H1 (cell line): ENCODE results near the gene DUSP23. TPM values are rescaled to one million over a fixed set of nuclear protein-coding genes. Genes with fewer than 3 reads are reported as not detected.

Source experiments
- CTCF ChIA-PET: fragments of 300-600 bp; sonication (Branson Sonifier 250); formaldehyde crosslinking; loops from one replicate; lab custom pipeline; 2021; ENCODE audit not compliant: partially characterized antibody; lab: Charles Lee
- POLR2A ChIA-PET: fragments of 300-600 bp; sonication (Branson Sonifier 250); formaldehyde crosslinking; loops from one replicate; lab custom pipeline; 2021; ENCODE audit warnings: inconsistent platforms; ENCODE audit not compliant: partially characterized antibody; lab: Charles Lee
- DNase-seq, 2 experiments: peaks; one replicate each; pipeline versions ENCODE4 v3.0.0 to v3.0.0-alpha.2; 2010 to 2022; ENCODE audit warnings: low spot score in 2 of 2, low read depth in 1 of 2, mixed read lengths in 1 of 2
- FAIRE-seq: peaks from 2 replicates; lab custom pipeline; 2011; peaks lifted over from hg19 to GRCh38; lab: Jason Lieb, UNC
- H2AFZ ChIP-seq: 2 replicates; pipeline ENCODE4 v1.8.1; 2012; ENCODE audit warnings: low read length, inconsistent platforms
- H2AK5ac ChIP-seq: 2 replicates; pipeline ENCODE4 v1.6.1; 2013; ENCODE audit warnings: low read depth, low read length
- H2BK120ac ChIP-seq: replicated peaks from 2 replicates; pipeline ENCODE3; 2013; ENCODE audit warnings: low read depth, low read length, inconsistent platforms
- H2BK12ac ChIP-seq: 2 replicates; pipeline ENCODE4 v1.6.1; 2013; ENCODE audit warnings: low read depth, low read length
- H2BK15ac ChIP-seq: 2 replicates; pipeline ENCODE4 v1.6.1; 2013; ENCODE audit warnings: low read length
- H2BK20ac ChIP-seq: 2 replicates; pipeline ENCODE4 v1.6.1; 2013; ENCODE audit warnings: low read length
- H2BK5ac ChIP-seq: 2 replicates; pipeline ENCODE4 v1.6.1; 2013; ENCODE audit warnings: low read depth, low read length
- H3K14ac ChIP-seq: 2 replicates; pipeline ENCODE4 v1.6.1; 2013; ENCODE audit warnings: inconsistent platforms; ENCODE audit not compliant: insufficient read length
- H3K18ac ChIP-seq: 2 replicates; pipeline ENCODE4 v1.6.1; 2013; ENCODE audit warnings: low read length; ENCODE audit errors: extremely low read depth
- H3K23ac ChIP-seq: 2 replicates; pipeline ENCODE4 v1.6.1; 2013; ENCODE audit warnings: inconsistent platforms; ENCODE audit not compliant: insufficient read length
- H3K23me2 ChIP-seq: 2 replicates; pipeline ENCODE4 v1.6.1; 2013; ENCODE audit warnings: low read depth, low read length
- H3K27ac ChIP-seq: 2 replicates; pipeline ENCODE4 v1.6.1; 2011; ENCODE audit warnings: low read depth, low read length, inconsistent platforms
- H3K27me3 ChIP-seq, 4 experiments: replicated peaks in 1 of 4; 1 replicate in 1 of 4; 2 replicates in 3 of 4; pipeline versions ENCODE4 v1.6.1 to v1.8.1; 2011 to 2013; ENCODE audit warnings: low read length in 3 of 4, mild to moderate bottlenecking in 3 of 4, inconsistent platforms in 2 of 4, mixed read lengths in 2 of 4, moderate library complexity in 1 of 4; ENCODE audit not compliant: control insufficient read depth in 3 of 4, insufficient read depth in 3 of 4; ENCODE audit errors: extremely low read depth in 1 of 4
- H3K36me3 ChIP-seq, 4 experiments: 2 replicates each; pipeline versions ENCODE4 v1.6.1 to v1.8.1; 2011 to 2013; ENCODE audit warnings: mild to moderate bottlenecking in 4 of 4, low read length in 3 of 4, moderate library complexity in 2 of 4, control low read depth in 1 of 4, inconsistent platforms in 1 of 4; ENCODE audit not compliant: insufficient read depth in 4 of 4, control insufficient read depth in 2 of 4
- H3K4ac ChIP-seq: replicated peaks from 2 replicates; pipeline ENCODE3; 2013; ENCODE audit warnings: low read length, low read depth, mixed read lengths, inconsistent platforms; ENCODE audit not compliant: insufficient read length
- H3K4me1 ChIP-seq, 4 experiments: replicated peaks in 1 of 4; 1 replicate in 1 of 4; 2 replicates in 3 of 4; pipeline versions ENCODE4 v1.6.1 to v1.8.1; 2011 to 2013; ENCODE audit warnings: low read length in 3 of 4, inconsistent platforms in 2 of 4, mixed read lengths in 1 of 4; ENCODE audit not compliant: insufficient read depth in 4 of 4, control insufficient read depth in 3 of 4
- H3K4me2 ChIP-seq, 2 experiments: 2 replicates each; pipeline versions ENCODE4 v1.6.1 to v1.8.1; 2011 to 2013; ENCODE audit warnings: low read depth in 2 of 2, low read length in 2 of 2, control low read depth in 1 of 2, inconsistent platforms in 1 of 2, mild to moderate bottlenecking in 1 of 2; ENCODE audit not compliant: insufficient read depth in 1 of 2
- H3K4me3 ChIP-seq, 4 experiments: fragments of 200-600, 300-600 bp in 1 of 4; sonication (generic), shearing (Covaris generic), sonication (Bioruptor Twin) in 1 of 4; 2 replicates each; pipeline versions ENCODE4 v1.5.1 to v1.8.1; 2011 to 2016; ENCODE audit warnings: low read length in 4 of 4, low read depth in 3 of 4, control low read depth in 2 of 4, inconsistent platforms in 2 of 4, mild to moderate bottlenecking in 2 of 4, mixed read lengths in 1 of 4, moderate library complexity in 1 of 4; ENCODE audit not compliant: insufficient read depth in 2 of 4; ENCODE audit errors: extremely low read depth in 1 of 4
- H3K56ac ChIP-seq: replicated peaks from 2 replicates; pipeline ENCODE3; 2013; ENCODE audit warnings: low read depth, mild to moderate bottlenecking, mixed read lengths, low read length, inconsistent platforms; ENCODE audit not compliant: insufficient read length
- H3K79me1 ChIP-seq: 2 replicates; pipeline ENCODE4 v1.6.1; 2013; ENCODE audit warnings: low read depth, low read length, control low read depth
- H3K79me2 ChIP-seq, 2 experiments: 2 replicates each; pipeline versions ENCODE4 v1.6.1 to v1.8.1; 2012 to 2013; ENCODE audit warnings: low read length in 2 of 2, mild to moderate bottlenecking in 2 of 2, inconsistent platforms in 1 of 2; ENCODE audit not compliant: insufficient read depth in 2 of 2, control insufficient read depth in 1 of 2
- H3K9ac ChIP-seq, 4 experiments: replicated peaks in 1 of 4; 1 replicate in 1 of 4; 2 replicates in 3 of 4; pipeline versions ENCODE4 v1.6.1 to v1.8.1; 2011 to 2013; ENCODE audit warnings: low read depth in 3 of 4, low read length in 3 of 4, control low read depth in 2 of 4, mild to moderate bottlenecking in 2 of 4, moderate library complexity in 2 of 4, inconsistent platforms in 1 of 4; ENCODE audit errors: extremely low read depth in 1 of 4
- H3K9me3 ChIP-seq, 2 experiments: 2 replicates each; pipeline versions ENCODE4 v1.6.1 to v1.8.1; 2012 to 2013; ENCODE audit warnings: mild to moderate bottlenecking in 2 of 2, moderate library complexity in 2 of 2, control low read depth in 1 of 2, inconsistent platforms in 1 of 2, low read depth in 1 of 2, low read length in 1 of 2, mixed read lengths in 1 of 2; ENCODE audit not compliant: insufficient read depth in 2 of 2
- H4K20me1 ChIP-seq, 2 experiments: replicated peaks in 1 of 2; 2 replicates each; pipeline versions ENCODE3 to v1.8.1; 2011 to 2013; ENCODE audit warnings: inconsistent platforms in 2 of 2, low read length in 2 of 2, mild to moderate bottlenecking in 1 of 2; ENCODE audit not compliant: insufficient read depth in 2 of 2, control insufficient read depth in 1 of 2
- H4K5ac ChIP-seq: 2 replicates; pipeline ENCODE4 v1.6.1; 2013; ENCODE audit warnings: low read length, low read depth, mixed read lengths, inconsistent platforms; ENCODE audit not compliant: insufficient read length
- H4K8ac ChIP-seq: 2 replicates; pipeline ENCODE4 v1.8.0; 2013; ENCODE audit warnings: mild to moderate bottlenecking, moderate library complexity, low read length, inconsistent platforms; ENCODE audit not compliant: insufficient read depth; ENCODE audit errors: extremely low read depth
- H4K91ac ChIP-seq: replicated peaks from 2 replicates; pipeline ENCODE3; 2013; ENCODE audit warnings: low read length, mixed read lengths, inconsistent platforms; ENCODE audit not compliant: insufficient read length
- JUND ChIP-seq: IDR thresholded peaks from 2 replicates; pipeline ENCODE4 v1.6.1; 2011; ENCODE audit warnings: mild to moderate bottlenecking, improper control_type of control experiment, low read length
- NRF1 ChIP-seq: IDR thresholded peaks from 2 replicates; pipeline ENCODE4 v1.6.1; 2011; ENCODE audit warnings: mild to moderate bottlenecking, low read depth, low read length, improper control_type of control experiment
- RNF2 ChIP-seq: fragments of 200-900, 300-1000 bp; sonication (generic); IDR thresholded peaks from 2 replicates; pipeline ENCODE4 v1.7.1; 2016; ENCODE audit warnings: borderline replicate concordance, low read depth, mild to moderate bottlenecking, antibody characterized with exemption, low read length; ENCODE audit not compliant: poor library complexity, severe bottlenecking; ENCODE audit errors: missing control alignments
- SIN3A ChIP-seq, 2 experiments: IDR thresholded peaks in 1 of 2; conservative IDR thresholded peaks in 1 of 2; 2 replicates each; pipeline ENCODE4 v1.6.1; 2011 to 2012; ENCODE audit warnings: low read length in 2 of 2, improper control_type of control experiment in 1 of 2, low read depth in 1 of 2, mild to moderate bottlenecking in 1 of 2
- SIRT6 ChIP-seq: IDR thresholded peaks from one replicate; pipeline ENCODE4 v1.7.1; 2012; ENCODE audit warnings: low read length, inconsistent platforms
- TCF12 ChIP-seq: IDR thresholded peaks from 2 replicates; pipeline ENCODE4 v1.6.1; 2011; ENCODE audit warnings: low read depth, mild to moderate bottlenecking, low read length
- WGBS, 2 experiments: shearing (Covaris generic) in 1 of 2; methylation state at CpG; one replicate each; pipeline versions ENCODE4 v1.1.6 to v1.1.7; 2013 to 2015; ENCODE audit warnings: low lambda C conversion rate in 2 of 2, mixed read lengths in 2 of 2, inconsistent platforms in 1 of 2, low coverage in 1 of 2, missing lambda C conversion rate in 1 of 2; ENCODE audit not compliant: insufficient replicate concordance in 2 of 2, insufficient coverage in 1 of 2, insufficient read length in 1 of 2; ENCODE audit errors: extremely low coverage in 1 of 2, missing lambda C conversion rate in 1 of 2; 5-methylcytosine and 5-hydroxymethylcytosine counted together
- polyA plus RNA-seq, 7 experiments: library from polyadenylated mRNA; depleted of rRNA in 3 of 7; stranded (reverse) in 5 of 7; unstranded in 2 of 7; fragments of >200 nt in 5 of 7; fragments of 200-250 nt in 2 of 7; gene quantifications; 1 replicate in 5 of 7; 2 replicates in 1 of 7; 4 replicates in 1 of 7; pipeline versions ENCODE4 v1.2.1 to v1.2.3, GENCODE V29; 2011 to 2013; ENCODE audit warnings: missing spikeins in 2 of 7, mixed read lengths in 2 of 7
- total RNA-seq: library from RNA; stranded (reverse); fragmentation: NEBNext Ultra II Directional; extraction: Animal tissue kit (Norgen Biotek cat#: 25700); gene quantifications from 2 replicates; pipeline ENCODE4 v1.2.1, GENCODE V29; 2021
- TF ChIP-seq, protein P1 (sequence below): IDR thresholded peaks from 2 replicates; pipeline ENCODE4 v1.6.1; 2011; ENCODE audit warnings: low read length, improper control_type of control experiment

The DUSP23 gene
- total and polyA plus RNA-seq, 2 of the 8 experiments (the other 6 are each of a cell fraction or from before 2014, with no cell fraction given), result 45.8 to 80.1 TPM

DNA sequence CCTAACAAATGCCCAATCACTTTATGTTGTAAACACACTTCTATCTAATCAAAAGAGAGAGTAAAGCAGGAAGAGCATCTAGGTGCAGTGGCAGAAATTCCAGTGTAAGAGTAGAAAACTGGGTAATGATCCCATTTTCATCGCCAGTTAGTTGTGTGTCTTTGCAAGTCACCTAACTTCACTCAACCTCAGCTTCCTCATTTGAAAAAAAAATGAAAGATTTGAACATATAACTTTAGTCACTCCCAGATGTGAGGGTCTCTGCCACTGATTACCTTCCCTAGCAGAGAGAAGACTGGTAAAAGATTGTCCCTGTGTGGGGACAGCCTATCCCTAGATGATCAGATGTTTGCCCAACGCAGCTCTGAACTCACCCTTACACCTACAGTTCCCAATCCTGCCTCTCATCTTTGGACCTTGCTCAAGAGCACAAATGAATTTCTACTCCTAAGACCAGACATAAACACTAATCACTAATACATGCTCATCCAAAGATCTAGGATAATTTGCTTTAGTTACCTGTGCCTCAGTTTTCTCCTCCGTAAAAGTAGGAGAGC, 25.2 kb upstream of the DUSP23 start:
- CTCF ChIA-PET, result no interaction called here
- POLR2A ChIA-PET, result no interaction called here

More for the DNA sequence above, 25.2 kb upstream of the DUSP23 start:
- H2AK5ac ChIP-seq, result no peak overlapping the region
- FAIRE-seq (no peak), DNase-seq (no peak)
- no peak overlapping the region for H4K5ac ChIP-seq
- WGBS, 2 experiments, result 89% methylated on average over 3 of the region's 3 CpGs; no CpG with 5 or more reads in 1 of the 2 experiments
- no peaks in the 10 kb centered on the region for H3K36me3 ChIP-seq
- H3K4ac ChIP-seq, result no peak overlapping the region
- H2AFZ ChIP-seq, result no peak overlapping the region
- H3K4me1 ChIP-seq, result no peaks in the 10 kb centered on the region
- no peak overlapping the region for H3K4me3 ChIP-seq
- no peaks in the 10 kb centered on the region for H3K79me2 ChIP-seq
- no peak overlapping the region for H4K91ac ChIP-seq
- no peak overlapping the region for H3K9ac ChIP-seq
- H3K9me3 ChIP-seq, result peaks cover 12 to 32% of the 10 kb centered on the region in 2 experiments; a peak in 2 of 4 replicates
- no peak overlapping the region for H2BK120ac ChIP-seq
- no peak overlapping the region for H3K56ac ChIP-seq
- no peak overlapping the region for H2BK20ac ChIP-seq
- H3K23me2 ChIP-seq, result no peaks in the 10 kb centered on the region
- no peak overlapping the region for H3K4me2 ChIP-seq
- no peak overlapping the region for H2BK5ac ChIP-seq
- H3K14ac ChIP-seq, result no peak overlapping the region
- TF ChIP-seq RNF2, result no peak
- no peak for TF ChIP-seq TCF12
- no peak for TF ChIP-seq JUND
- no peak for TF ChIP-seq SIN3A (conservative IDR thresholded peaks at IDR 0.05 in 1 of 2, IDR thresholded peaks at IDR 0.05 in 1 of 2; ENCODE audit: low read depth in 1 of 2, low read length in 2 of 2)
- TF ChIP-seq NRF1, result no peak
- TF ChIP-seq SIRT6, result no peak
- TF ChIP-seq, protein P1, sequence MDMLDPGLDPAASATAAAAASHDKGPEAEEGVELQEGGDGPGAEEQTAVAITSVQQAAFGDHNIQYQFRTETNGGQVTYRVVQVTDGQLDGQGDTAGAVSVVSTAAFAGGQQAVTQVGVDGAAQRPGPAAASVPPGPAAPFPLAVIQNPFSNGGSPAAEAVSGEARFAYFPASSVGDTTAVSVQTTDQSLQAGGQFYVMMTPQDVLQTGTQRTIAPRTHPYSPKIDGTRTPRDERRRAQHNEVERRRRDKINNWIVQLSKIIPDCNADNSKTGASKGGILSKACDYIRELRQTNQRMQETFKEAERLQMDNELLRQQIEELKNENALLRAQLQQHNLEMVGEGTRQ, result no peak
- TF ChIP-seq, all 59 proteins: peak for 0
- Histone ChIP-seq H3K23ac (no peak overlapping the region), H4K8ac (no peak overlapping the region), H3K27me3 (no peaks in the 10 kb centered on the region), H3K79me1 (no peaks in the 10 kb centered on the region), H2BK15ac (no peak overlapping the region), H2BK12ac (no peak overlapping the region), H4K20me1 (no peaks in the 10 kb centered on the region), H3K18ac (no peak overlapping the region), H3K27ac (no peak overlapping the region)
